Lung (tissue), 12 donors: ENCODE measurements around the gene KCNJ11. TPM values are rescaled to one million over a fixed set of nuclear protein-coding genes. Genes with fewer than 3 reads are reported as not detected.

Source experiments
- ATAC-seq: fragments of 200-7000 bp; cut with Tn5 transposase; one replicate; pipeline ENCODE4 v1.9.1; 2020; ENCODE audit warnings: moderate number of reproducible peaks; ENCODE audit not compliant: insufficient read depth, low FRiP score
- DNase-seq, 3 donors: peaks; one replicate each; pipeline ENCODE4 v3.0.0-alpha.2; 2013 to 2017
- H3K27ac ChIP-seq, 2 donors: one replicate each; pipeline ENCODE4 v1.5.1; 2013; ENCODE audit warnings: mild to moderate bottlenecking in 2 of 2, moderate library complexity in 2 of 2, control low read depth in 1 of 2, inconsistent platforms in 1 of 2, low read depth in 1 of 2, low read length in 1 of 2
- H3K27me3 ChIP-seq, 3 donors: one replicate each; pipeline ENCODE4 v1.5.1; 2013; ENCODE audit warnings: low read length in 2 of 3; ENCODE audit not compliant: control insufficient read depth in 3 of 3, insufficient read depth in 3 of 3
- H3K36me3 ChIP-seq, 4 donors: one replicate each; pipeline ENCODE4 v1.5.1; 2013; ENCODE audit warnings: low read length in 4 of 4, mild to moderate bottlenecking in 1 of 4, moderate library complexity in 1 of 4; ENCODE audit not compliant: control insufficient read depth in 4 of 4, insufficient read depth in 4 of 4
- H3K4me1 ChIP-seq, 5 donors: one replicate each; pipeline ENCODE4 v1.5.1; 2013; ENCODE audit warnings: low read length in 5 of 5, mild to moderate bottlenecking in 2 of 5, moderate library complexity in 1 of 5; ENCODE audit not compliant: control insufficient read depth in 5 of 5, insufficient read depth in 5 of 5
- H3K4me3 ChIP-seq: one replicate; pipeline ENCODE4 v1.5.1; 2013; ENCODE audit warnings: mild to moderate bottlenecking, control low read depth, moderate library complexity
- H3K9ac ChIP-seq, 2 donors: one replicate each; pipeline ENCODE4 v1.5.1; 2013; ENCODE audit warnings: low read length in 2 of 2, control low read depth in 1 of 2; ENCODE audit not compliant: insufficient read depth in 1 of 2
- H3K9me3 ChIP-seq, 4 donors: one replicate each; pipeline ENCODE4 v1.5.1; 2013; ENCODE audit warnings: low read length in 3 of 4, mild to moderate bottlenecking in 1 of 4, moderate library complexity in 1 of 4; ENCODE audit not compliant: control insufficient read depth in 4 of 4, insufficient read depth in 3 of 4
- WGBS, 2 donors: extraction: QIAGEN DNeasy Blood & Tissue Kit; methylation state at CpG; one replicate each; pipeline ENCODE4 v1.1.7; 2013; 5-methylcytosine and 5-hydroxymethylcytosine counted together
- polyA plus RNA-seq, 2 donors: library from polyadenylated mRNA; stranded (reverse); fragments of 200-250 nt; gene quantifications; one replicate each; pipeline ENCODE4 v1.2.1, GENCODE V29; 2013
- total RNA-seq, 2 donors: library from RNA; depleted of rRNA in 1 of 2; stranded (reverse); fragments of >200 nt in 1 of 2; gene quantifications; one replicate each; pipeline ENCODE4 v1.2.1, GENCODE V29; 2014 to 2021
- TF ChIP-seq, protein P1 (sequence below): IDR thresholded peaks from 2 replicates; pipeline ENCODE4 v1.5.1; 2012; ENCODE audit warnings: mild to moderate bottlenecking; ENCODE audit errors: control extremely low read depth, extremely low read depth
- donor health status: control.
- donor health status: control.
- donor health status: Bipolar disorder and iron deficiency.
- donor health status: healthy.
- donor health status: DM: yes; HTN: yes; CAD: no.

KCNJ11 gene
- total and polyA plus RNA-seq, 4 donors = 2.3 to 4.5 (median 2.8) TPM

GRCh38 chr11:17412488-17413180 is 24.2 kb upstream of the KCNJ11 start:
- Histone ChIP-seq H3K4me3 (no peak overlapping the region), H3K4me1 (peaks cover 0 to 4% (median 0%) of the 10 kb centered on the region in 5 donors), H3K27ac (no peak overlapping the region), H3K27me3 (no peaks in the 10 kb centered on the region), H3K9ac (no peak overlapping the region), H3K9me3 (no peaks in the 10 kb centered on the region), H3K36me3 (no peaks in the 10 kb centered on the region)
- DNase-seq = peak in 1 of 3 donors; percentile 17
- 79 to 81% methylated on average over 9 of the region's 9 CpGs for WGBS, 2 donors
- no peak for ATAC-seq
- TF ChIP-seq, protein P1, sequence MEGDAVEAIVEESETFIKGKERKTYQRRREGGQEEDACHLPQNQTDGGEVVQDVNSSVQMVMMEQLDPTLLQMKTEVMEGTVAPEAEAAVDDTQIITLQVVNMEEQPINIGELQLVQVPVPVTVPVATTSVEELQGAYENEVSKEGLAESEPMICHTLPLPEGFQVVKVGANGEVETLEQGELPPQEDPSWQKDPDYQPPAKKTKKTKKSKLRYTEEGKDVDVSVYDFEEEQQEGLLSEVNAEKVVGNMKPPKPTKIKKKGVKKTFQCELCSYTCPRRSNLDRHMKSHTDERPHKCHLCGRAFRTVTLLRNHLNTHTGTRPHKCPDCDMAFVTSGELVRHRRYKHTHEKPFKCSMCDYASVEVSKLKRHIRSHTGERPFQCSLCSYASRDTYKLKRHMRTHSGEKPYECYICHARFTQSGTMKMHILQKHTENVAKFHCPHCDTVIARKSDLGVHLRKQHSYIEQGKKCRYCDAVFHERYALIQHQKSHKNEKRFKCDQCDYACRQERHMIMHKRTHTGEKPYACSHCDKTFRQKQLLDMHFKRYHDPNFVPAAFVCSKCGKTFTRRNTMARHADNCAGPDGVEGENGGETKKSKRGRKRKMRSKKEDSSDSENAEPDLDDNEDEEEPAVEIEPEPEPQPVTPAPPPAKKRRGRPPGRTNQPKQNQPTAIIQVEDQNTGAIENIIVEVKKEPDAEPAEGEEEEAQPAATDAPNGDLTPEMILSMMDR = no peak

GRCh38 chr11:17411418-17411817 is 23.0 kb upstream of the KCNJ11 start:
- peak overlapping the region in 1 of 2 donors; percentile 28 for H3K27ac ChIP-seq
- no peak overlapping the region for H3K9ac ChIP-seq
- WGBS, 2 donors = 63 to 76% methylated on average over 6 of the region's 6 CpGs

GRCh38 chr11:17410606-17411379 is 22.3 kb upstream of the KCNJ11 start:
- Histone ChIP-seq H3K4me3 (no peak overlapping the region), H3K27ac (no peak overlapping the region), H3K9me3 (no peaks in the 10 kb centered on the region), H3K27me3 (no peaks in the 10 kb centered on the region), H3K36me3 (no peaks in the 10 kb centered on the region), H3K9ac (no peak overlapping the region), H3K4me1 (peaks cover 0 to 12% (median 6%) of the 10 kb centered on the region in 5 donors)
- ATAC-seq (no peak), DNase-seq (peak in 1 of 3 donors; percentile 27)
- TF ChIP-seq, protein P1 = no peak
- 36 to 41% methylated on average over 11 of the region's 11 CpGs for WGBS, 2 donors

More at GRCh38 chr11:17411418-17411817, 23.0 kb upstream of the KCNJ11 start:
- no peak for DNase-seq
- H3K27me3 ChIP-seq = no peaks in the 10 kb centered on the region
- no peak for ATAC-seq
- TF ChIP-seq, protein P1 = no peak
- no peaks in the 10 kb centered on the region for H3K36me3 ChIP-seq
- H3K4me1 ChIP-seq = peaks cover 0 to 10% (median 1%) of the 10 kb centered on the region in 5 donors
- no peaks in the 10 kb centered on the region for H3K9me3 ChIP-seq
- no peak overlapping the region for H3K4me3 ChIP-seq
